Measurements from ENCODE around the gene ADARB2.

The ADARB2 gene

DNA sequence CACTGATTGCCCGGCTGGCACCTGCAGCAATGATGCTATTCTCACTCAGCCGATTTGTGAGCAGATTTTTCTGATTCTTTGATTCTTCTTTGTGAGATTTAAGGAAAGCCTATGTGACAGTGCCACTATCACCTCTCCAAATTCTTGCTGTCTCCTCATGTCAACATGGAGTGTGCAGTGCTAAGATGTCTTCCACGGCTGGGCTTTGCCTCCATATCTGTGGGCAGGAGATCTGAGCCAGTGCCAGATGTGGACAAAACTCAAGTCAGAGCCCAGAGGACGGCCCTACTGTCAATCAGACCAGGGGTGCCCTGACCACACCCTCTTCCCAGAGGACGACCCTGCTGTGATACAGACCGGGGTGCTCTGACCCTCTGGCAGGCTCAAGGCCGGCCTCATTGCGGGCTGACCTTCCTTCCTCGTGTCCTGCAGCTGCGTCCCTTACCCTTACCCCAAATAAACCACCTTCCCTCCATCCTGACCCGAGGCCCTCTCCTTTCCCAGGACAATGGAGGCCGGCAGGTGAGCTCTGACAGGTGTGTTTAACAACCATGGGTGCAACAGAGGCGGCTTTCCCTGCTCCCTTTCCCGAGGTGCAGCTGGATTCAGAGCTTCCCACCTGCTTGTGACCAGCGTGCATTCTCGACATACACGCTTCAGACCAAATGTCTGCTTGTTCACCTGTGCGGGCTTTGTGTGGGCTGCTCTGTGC, 221.4 kb downstream of the ADARB2 start:
- DNase-seq = no peak

GRCh38 chr10:1515121-1515779, 222.1 kb downstream of the ADARB2 start:
- no peak for DNase-seq

DNA sequence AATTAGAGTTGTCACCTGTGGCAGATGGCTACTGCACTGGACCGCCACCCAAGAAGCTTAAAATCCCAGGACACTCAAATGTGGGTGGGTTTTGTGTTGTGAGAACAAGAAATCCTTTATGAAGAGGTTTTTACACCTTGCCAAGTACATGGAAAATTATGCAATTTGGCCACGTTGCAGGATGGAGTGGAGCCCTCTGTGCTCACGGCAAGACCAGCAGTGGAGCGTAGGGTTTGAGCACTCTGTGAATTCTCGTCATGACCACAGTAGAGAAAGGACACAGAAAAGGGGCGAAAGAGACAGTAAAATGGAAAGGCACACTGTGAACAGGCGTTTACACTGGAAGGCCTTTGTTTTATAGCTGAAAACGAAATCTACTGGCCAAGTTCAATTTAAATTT, 222.6 kb downstream of the ADARB2 start:
- DNase-seq = no peak

GRCh38 chr10:1513221-1513620, 224.1 kb downstream of the ADARB2 start:
- no peak for DNase-seq

GRCh38 chr10:1509011-1509530, 228.3 kb downstream of the ADARB2 start:
- no peak for DNase-seq

DNA sequence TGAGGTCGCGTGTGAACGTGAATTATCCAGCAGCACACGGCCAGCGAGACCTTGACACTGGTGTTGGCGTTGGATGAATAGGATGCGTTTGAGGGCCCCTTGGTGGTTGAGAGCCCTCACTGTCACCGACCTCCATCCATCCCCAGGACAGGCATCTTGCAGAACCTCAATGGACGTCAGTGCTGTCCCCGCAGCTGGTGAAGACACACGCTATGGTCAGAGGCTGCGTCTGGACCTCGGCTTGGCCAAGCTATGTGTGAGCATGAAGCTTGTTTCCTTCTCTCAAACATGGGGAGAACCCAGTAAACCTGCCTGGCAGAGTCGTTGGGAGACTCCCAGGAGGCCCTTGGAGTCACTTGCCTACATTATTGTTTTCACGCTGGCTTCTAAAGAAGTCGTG, 229.2 kb downstream of the ADARB2 start:
- DNase-seq = no peak

- DNase-seq = no peak
Observed at GRCh38 chr10:1507436-1507835, 229.9 kb downstream of the ADARB2 start.

- DNase-seq = no peak
Observed at GRCh38 chr10:1504940-1505339, 232.4 kb downstream of the ADARB2 start.

- no peak for DNase-seq
Observed at GRCh38 chr10:1504286-1504685, 233.0 kb downstream of the ADARB2 start.

GRCh38 chr10:1502451-1502850, 234.9 kb downstream of the ADARB2 start:
- DNase-seq = no peak

GRCh38 chr10:1499359-1499957, 237.9 kb downstream of the ADARB2 start:
- DNase-seq = no peak

DNA sequence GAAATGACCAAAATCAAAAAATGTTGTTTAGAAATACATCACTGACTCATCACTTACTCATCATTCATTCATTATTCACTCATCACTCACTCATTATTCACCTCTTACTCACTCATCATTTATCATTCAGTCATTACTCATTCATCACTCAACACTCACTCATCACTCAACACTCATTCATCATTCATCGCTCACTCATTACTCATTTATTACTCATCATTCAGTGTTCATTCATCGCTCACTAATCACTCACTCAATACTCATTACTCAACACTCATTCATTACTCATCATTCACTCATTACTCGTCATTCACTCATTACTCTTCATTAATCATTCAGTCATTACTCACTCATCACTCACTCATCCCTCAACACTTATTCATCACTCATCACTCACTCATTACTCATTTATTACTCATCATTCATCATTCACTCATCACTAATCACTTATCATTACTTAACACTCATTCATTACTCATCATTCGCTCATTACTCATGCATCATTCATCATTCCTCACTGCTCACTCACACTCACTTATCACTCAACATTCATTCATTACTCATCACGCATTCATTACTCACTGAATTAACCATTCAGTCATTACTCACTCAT, 238.5 kb downstream of the ADARB2 start:
- no peak for DNase-seq

- DNase-seq = no peak
Observed at GRCh38 chr10:1495915-1496517, 241.3 kb downstream of the ADARB2 start.

DNA sequence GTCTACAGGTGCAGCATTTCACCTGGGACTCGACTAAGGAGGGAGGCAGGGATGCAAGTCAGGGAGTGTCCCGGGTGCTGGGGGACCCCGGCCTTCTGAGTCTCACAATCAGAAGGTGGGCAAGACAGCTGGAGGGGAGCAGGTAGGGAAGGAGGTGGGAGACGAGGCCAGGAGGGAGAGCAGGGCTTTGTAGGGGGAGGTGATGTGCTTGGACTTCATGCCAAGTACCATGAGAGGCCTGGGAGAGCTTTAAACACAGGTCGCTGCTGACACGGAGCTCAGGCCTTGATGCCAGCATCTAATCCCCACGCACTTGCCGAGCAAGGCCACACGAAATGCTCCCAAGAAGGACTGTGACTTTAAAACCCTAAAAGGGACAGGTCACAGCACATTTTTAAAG, 244.7 kb downstream of the ADARB2 start:
- DNase-seq = no peak

- DNase-seq = no peak
Observed at GRCh38 chr10:1491901-1492300, 245.4 kb downstream of the ADARB2 start.

GRCh38 chr10:1489801-1490200, 247.5 kb downstream of the ADARB2 start:
- DNase-seq = no peak

DNA sequence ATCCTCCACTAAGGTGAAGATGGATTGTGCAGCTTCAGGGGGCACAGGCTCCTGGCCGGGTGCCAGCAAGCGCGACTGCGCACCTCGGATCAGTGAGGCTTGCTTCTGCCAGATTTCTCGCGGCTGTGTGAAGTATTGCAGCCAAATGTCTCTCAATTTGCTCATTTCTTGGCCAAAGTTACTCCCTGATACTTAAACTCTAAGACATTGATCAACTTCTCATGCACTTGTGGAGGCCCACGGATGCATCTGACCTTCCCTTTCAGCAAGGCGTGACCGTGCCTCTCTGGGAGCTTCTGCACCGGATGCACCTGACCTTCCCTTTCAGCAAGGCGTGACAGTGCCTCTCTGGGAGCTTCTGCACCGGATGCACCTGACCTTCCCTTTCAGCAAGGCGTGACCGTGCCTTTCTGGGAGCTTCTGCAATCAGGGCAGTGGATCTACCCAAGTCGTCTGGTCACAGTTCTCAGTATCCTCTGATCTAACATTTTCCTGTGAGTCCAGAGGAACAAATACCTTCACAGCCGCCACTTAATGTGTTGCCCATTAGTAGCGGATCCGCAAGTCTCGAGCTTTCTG, 248.3 kb downstream of the ADARB2 start:
- DNase-seq = no peak

DNA sequence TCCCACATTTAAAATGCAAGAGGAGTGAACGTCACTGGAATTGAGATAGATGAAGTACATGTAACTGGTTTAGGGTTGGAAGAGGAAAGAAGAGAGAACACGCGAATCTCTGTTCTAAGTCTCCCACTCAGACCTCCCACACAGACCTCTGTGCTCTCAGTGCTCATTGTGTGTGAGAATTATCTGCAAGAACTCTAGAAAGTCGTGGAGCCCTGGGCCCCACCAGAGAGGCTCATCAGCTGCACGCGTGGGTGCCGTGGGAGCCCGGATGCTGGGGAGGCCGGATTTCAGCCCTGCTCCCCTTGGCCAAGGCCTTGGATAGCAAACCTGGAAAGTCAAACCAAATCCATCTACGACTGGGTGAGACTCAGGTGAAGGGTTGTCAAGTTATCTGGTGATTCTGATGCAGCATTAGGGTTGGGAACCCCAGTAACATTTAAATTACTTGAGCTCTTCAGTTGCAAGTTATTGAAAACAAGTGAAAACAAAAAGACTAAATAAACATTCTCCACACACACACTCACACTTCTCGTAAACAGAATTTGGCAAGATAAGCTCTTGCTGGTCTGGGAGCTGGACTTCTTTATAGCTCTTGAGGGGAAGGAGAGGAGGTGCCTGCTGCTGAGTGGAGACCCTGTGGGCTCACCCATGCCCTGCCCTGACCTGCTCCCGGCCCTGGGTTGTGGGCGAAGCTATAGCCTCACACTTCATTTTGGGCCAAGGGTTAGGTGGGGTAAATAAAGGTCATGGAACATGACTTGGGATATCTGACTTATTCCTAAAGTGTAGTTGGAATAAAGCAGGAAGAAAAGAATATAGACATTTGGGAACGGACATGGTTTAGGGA, 250.3 kb downstream of the ADARB2 start:
- no peak for DNase-seq

DNA sequence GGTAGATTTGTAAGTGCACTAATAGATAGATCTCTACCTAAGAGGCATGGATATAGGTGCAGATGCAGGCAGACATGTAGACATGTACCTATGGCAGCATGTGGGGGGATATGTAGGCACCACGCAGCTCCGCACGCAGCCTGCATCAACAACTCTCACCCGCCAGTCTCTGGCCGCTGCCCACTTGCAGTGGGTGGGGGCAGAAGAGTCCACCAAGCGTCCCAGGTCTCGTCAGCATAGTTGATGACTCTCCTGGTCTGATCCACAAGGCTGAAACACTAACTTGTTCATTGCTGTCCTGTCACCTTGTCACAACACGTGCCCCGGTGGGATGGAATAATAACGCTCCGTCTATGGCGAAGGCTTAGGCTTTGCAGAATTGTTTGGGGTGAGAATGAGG, 252.0 kb downstream of the ADARB2 start:
- DNase-seq = no peak

GRCh38 chr10:1483826-1484225, 253.5 kb downstream of the ADARB2 start:
- no peak for DNase-seq

DNA sequence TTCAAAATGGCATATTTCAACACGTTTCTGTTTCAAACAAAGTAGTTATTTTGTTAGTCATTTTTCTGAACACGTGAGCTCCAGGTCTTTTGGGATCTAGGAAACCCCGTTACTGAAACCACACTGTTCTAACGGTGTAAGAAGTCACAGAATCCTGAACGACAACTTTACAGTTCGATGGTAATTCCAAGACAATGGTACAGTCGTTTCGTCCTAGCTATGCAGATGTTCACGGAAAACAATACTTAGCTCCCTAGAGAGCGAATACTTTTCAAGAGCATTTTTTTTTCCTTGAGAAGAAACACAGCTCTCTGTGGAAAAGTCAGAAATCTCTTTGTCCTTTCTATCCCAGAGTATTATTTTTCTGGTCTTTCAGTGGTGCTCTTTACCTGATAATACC, 254.1 kb downstream of the ADARB2 start:
- no peak for DNase-seq

GRCh38 chr10:1477578-1477977, 259.7 kb downstream of the ADARB2 start:
- DNase-seq = no peak

Measured in activated CD4-positive, CD25-positive, alpha-beta regulatory T cell treated with anti-CD3 and anti-CD28 coated beads, Interleukin-2, amount 50 U/mL, for 72 hours (primary cell).